ENCODE measurements around the gene TMEM87A.

TMEM87A gene

DNA sequence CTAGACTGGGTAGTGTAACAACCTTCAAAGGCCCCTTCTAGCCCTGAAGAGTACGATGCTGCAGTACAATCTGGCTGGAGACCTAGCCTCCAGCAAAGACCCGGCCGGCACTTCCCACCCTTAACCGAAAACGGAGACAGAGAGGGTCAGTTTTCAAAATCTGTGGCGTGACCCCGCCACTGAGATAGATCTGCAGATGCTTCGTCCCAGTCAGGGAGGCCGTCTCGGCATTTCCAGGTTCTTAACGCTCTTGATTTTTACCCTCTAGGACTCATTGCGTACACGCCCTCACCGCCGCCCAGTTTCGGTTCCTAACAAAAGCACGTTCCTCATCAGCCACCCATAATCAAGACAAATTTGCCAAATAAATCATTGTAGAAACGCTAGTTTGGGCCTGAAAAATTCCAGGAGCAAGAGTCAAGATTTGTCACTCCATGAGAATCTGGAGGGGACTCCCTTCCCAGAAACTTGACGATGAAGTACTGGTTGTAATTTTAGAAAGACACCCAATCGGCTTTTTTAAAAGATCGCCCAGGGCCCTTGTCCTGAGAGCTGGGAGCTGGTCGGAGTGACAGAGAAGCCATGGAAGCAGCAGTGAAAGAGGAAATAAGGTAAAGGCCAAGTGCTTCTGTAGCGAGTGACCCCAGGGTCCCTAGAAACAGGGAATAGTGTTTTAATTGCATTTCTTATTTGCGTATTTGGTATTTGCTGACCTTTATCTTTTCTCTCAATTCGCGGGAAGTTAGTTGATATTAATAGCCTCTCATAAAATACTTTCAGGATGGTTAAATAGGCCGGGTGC lies 868 bp upstream of the TMEM87A start:
- CTCF ChIA-PET, result interaction anchor here (0.6 kb wide), 1 partner anchor 167 kb away, joined by 3 read pairs; no protein-coding TSS in a partner anchor
- TF ChIP-seq SP2 (tag by site-specific recombination; IDR thresholded peaks at IDR 0.05) (peak; percentile 35; the same call in 1 of the 2 replicates), ZNF350 (tag by site-specific recombination; IDR thresholded peaks at IDR 0.05) (no peak), SP7 (tag by site-specific recombination; IDR thresholded peaks at IDR 0.05) (0 out of 2 replicates have a peak, but pooled peaks have one; percentile 27), KLF9 (tag by site-specific recombination; IDR thresholded peaks at IDR 0.05; ENCODE audit: low read depth) (peak; percentile 33), ZNF335 (tag by site-specific recombination; conservative IDR thresholded peaks at IDR 0.05) (0 out of 2 replicates have a peak, but pooled peaks have one; percentile 26), ZSCAN30 (tag by site-specific recombination; IDR thresholded peaks at IDR 0.05) (no peak), KLF1 (tag by site-specific recombination; IDR thresholded peaks at IDR 0.05) (peak; percentile 72)
- TF ChIP-seq, protein P1, sequence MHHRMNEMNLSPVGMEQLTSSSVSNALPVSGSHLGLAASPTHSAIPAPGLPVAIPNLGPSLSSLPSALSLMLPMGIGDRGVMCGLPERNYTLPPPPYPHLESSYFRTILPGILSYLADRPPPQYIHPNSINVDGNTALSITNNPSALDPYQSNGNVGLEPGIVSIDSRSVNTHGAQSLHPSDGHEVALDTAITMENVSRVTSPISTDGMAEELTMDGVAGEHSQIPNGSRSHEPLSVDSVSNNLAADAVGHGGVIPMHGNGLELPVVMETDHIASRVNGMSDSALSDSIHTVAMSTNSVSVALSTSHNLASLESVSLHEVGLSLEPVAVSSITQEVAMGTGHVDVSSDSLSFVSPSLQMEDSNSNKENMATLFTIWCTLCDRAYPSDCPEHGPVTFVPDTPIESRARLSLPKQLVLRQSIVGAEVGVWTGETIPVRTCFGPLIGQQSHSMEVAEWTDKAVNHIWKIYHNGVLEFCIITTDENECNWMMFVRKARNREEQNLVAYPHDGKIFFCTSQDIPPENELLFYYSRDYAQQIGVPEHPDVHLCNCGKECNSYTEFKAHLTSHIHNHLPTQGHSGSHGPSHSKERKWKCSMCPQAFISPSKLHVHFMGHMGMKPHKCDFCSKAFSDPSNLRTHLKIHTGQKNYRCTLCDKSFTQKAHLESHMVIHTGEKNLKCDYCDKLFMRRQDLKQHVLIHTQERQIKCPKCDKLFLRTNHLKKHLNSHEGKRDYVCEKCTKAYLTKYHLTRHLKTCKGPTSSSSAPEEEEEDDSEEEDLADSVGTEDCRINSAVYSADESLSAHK (tag by site-specific recombination; IDR thresholded peaks at IDR 0.05), result peak; percentile 42; the same call in 1 of the 2 replicates
- Histone ChIP-seq H3K4me1 (ENCODE audit: control insufficient read depth, insufficient read depth, low read length) (no peaks in the 10 kb centered on the region), H3K4me3 (ENCODE audit: low read depth, low read length) (peak overlapping the region; percentile 99), H3K9me3 (ENCODE audit: control insufficient read depth, insufficient read depth, low read depth, low read length) (no peaks in the 10 kb centered on the region), H3K27ac (ENCODE audit: extremely low read depth, low read depth, low read length) (peak overlapping the region; percentile 68), H3K36me3 (ENCODE audit: control insufficient read depth in 2 of 2, insufficient read depth in 1 of 2, low read length in 2 of 2) (peaks cover 0 to 12% of the 10 kb centered on the region in 2 experiments; a peak in 2 of 3 replicates)
- POLR2A ChIA-PET, result interaction anchor here (0.6 to 1.2 kb wide), 7 partner anchors 13 to 170 kb away, joined by 3 to 10 read pairs (median 5); partner anchors contain the start of gene VPS39

DNA sequence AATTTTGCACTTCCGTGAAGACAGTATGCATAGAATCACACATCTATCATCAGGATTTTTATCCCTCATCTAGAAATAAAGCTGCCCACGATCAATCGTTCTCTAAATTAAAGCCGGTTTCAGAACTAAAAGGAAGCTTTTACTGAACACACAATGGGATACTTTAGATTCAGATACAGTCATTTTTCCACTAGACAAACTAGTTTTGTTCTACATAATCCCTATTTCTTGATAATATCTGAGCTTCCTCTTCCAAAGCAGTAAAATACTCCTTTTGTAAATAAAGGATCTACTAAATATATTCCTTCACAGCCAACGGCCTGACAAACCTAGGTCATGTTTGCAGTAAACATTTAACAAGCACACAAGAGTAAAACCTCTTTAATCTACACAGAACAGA lies 2.2 kb downstream of the TMEM87A start:
- H3K4me3 ChIP-seq (ENCODE audit: low read depth, low read length), result no peak overlapping the region
- POLR2A ChIA-PET, result no interaction called here
- TF ChIP-seq ZNF843 (tag by site-specific recombination; IDR thresholded peaks at IDR 0.05), result no peak
- TF ChIP-seq, protein P2, sequence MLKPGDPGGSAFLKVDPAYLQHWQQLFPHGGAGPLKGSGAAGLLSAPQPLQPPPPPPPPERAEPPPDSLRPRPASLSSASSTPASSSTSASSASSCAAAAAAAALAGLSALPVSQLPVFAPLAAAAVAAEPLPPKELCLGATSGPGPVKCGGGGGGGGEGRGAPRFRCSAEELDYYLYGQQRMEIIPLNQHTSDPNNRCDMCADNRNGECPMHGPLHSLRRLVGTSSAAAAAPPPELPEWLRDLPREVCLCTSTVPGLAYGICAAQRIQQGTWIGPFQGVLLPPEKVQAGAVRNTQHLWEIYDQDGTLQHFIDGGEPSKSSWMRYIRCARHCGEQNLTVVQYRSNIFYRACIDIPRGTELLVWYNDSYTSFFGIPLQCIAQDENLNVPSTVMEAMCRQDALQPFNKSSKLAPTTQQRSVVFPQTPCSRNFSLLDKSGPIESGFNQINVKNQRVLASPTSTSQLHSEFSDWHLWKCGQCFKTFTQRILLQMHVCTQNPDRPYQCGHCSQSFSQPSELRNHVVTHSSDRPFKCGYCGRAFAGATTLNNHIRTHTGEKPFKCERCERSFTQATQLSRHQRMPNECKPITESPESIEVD (tag by site-specific recombination; IDR thresholded peaks at IDR 0.05), result 0 out of 2 replicates have a peak, but pooled peaks have one; percentile 32
- CTCF ChIA-PET, result no interaction called here
- H3K9me3 ChIP-seq (ENCODE audit: control insufficient read depth, insufficient read depth, low read depth, low read length), result no peaks in the 10 kb centered on the region
- H3K36me3 ChIP-seq (ENCODE audit: control insufficient read depth in 2 of 2, insufficient read depth in 1 of 2, low read length in 2 of 2), result peaks cover 9 to 20% of the 10 kb centered on the region in 2 experiments
- no peak overlapping the region for H3K27ac ChIP-seq (ENCODE audit: extremely low read depth, low read depth, low read length)
- H3K4me1 ChIP-seq (ENCODE audit: control insufficient read depth, insufficient read depth, low read length), result no peaks in the 10 kb centered on the region

DNA sequence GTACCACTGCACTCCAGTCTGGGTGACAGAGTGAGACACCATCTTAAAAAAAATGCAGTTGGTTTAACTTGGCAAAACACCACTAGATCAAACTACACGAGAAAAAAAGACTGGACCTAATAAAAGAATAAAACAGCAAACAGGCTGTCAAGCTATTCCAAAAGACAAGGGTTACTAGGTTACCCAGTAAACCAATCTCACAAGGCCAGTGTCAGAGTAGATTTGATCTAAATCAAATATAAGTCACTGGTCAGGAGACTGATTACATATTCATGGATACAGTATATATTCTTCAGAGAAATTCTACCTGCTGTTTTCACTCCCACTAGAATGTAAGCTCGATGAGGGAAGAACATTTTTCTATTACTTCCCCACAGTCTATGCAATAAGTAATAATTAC lies 2.7 kb downstream of the TMEM87A start:
- Histone ChIP-seq H3K4me1 (ENCODE audit: control insufficient read depth, insufficient read depth, low read length) (no peaks in the 10 kb centered on the region), H3K9me3 (ENCODE audit: control insufficient read depth, insufficient read depth, low read depth, low read length) (no peaks in the 10 kb centered on the region), H3K36me3 (ENCODE audit: control insufficient read depth in 2 of 2, insufficient read depth in 1 of 2, low read length in 2 of 2) (peaks cover 9 to 25% of the 10 kb centered on the region in 2 experiments), H3K4me3 (ENCODE audit: low read depth, low read length) (no peak overlapping the region), H3K27ac (ENCODE audit: extremely low read depth, low read depth, low read length) (no peak overlapping the region)
- TF ChIP-seq ZNF433 (tag by site-specific recombination; IDR thresholded peaks at IDR 0.05; ENCODE audit: low read depth) (no peak), ZNF138 (tag by site-specific recombination; IDR thresholded peaks at IDR 0.05; ENCODE audit: borderline replicate concordance) (no peak), SETDB1 (IDR thresholded peaks at IDR 0.05; ENCODE audit: insufficient read length, low read length) (no peak), ZNF623 (tag by site-specific recombination; IDR thresholded peaks at IDR 0.05) (no peak)
- TF ChIP-seq, protein P3, sequence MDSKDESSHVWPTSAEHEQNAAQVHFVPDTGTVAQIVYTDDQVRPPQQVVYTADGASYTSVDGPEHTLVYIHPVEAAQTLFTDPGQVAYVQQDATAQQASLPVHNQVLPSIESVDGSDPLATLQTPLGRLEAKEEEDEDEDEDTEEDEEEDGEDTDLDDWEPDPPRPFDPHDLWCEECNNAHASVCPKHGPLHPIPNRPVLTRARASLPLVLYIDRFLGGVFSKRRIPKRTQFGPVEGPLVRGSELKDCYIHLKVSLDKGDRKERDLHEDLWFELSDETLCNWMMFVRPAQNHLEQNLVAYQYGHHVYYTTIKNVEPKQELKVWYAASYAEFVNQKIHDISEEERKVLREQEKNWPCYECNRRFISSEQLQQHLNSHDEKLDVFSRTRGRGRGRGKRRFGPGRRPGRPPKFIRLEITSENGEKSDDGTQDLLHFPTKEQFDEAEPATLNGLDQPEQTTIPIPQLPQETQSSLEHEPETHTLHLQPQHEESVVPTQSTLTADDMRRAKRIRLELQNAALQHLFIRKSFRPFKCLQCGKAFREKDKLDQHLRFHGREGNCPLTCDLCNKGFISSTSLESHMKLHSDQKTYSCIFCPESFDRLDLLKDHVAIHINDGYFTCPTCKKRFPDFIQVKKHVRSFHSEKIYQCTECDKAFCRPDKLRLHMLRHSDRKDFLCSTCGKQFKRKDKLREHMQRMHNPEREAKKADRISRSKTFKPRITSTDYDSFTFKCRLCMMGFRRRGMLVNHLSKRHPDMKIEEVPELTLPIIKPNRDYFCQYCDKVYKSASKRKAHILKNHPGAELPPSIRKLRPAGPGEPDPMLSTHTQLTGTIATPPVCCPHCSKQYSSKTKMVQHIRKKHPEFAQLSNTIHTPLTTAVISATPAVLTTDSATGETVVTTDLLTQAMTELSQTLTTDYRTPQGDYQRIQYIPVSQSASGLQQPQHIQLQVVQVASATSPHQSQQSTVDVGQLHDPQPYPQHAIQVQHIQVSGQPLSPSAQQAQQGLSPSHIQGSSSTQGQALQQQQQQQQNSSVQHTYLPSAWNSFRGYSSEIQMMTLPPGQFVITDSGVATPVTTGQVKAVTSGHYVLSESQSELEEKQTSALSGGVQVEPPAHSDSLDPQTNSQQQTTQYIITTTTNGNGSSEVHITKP (tag by site-specific recombination; IDR thresholded peaks at IDR 0.05), result peak; percentile 46; the same call in 1 of the 2 replicates
- POLR2A ChIA-PET, result no interaction called here
- CTCF ChIA-PET, result interaction anchor here (0.6 kb wide), 1 partner anchor 196 kb away, joined by 3 read pairs; no protein-coding TSS in a partner anchor

Data from HEK293 (cell line).